GM20000 (cell line): ENCODE measurements around the gene ASTL.

Source experiments
- DNase-seq: peaks from one replicate; pipeline ENCODE4 v3.0.0; 2012; ENCODE audit warnings: low spot score
- TF ChIP-seq, protein P1 (sequence below): IDR thresholded peaks from 2 replicates; pipeline ENCODE4 v1.5.1; 2012; ENCODE audit warnings: mild to moderate bottlenecking, control low read depth; ENCODE audit errors: extremely low read depth, missing control alignments

The ASTL gene

GRCh38 chr2:96147593-96148201 is 9.4 kb upstream of the ASTL start:
- TF ChIP-seq, protein P1, sequence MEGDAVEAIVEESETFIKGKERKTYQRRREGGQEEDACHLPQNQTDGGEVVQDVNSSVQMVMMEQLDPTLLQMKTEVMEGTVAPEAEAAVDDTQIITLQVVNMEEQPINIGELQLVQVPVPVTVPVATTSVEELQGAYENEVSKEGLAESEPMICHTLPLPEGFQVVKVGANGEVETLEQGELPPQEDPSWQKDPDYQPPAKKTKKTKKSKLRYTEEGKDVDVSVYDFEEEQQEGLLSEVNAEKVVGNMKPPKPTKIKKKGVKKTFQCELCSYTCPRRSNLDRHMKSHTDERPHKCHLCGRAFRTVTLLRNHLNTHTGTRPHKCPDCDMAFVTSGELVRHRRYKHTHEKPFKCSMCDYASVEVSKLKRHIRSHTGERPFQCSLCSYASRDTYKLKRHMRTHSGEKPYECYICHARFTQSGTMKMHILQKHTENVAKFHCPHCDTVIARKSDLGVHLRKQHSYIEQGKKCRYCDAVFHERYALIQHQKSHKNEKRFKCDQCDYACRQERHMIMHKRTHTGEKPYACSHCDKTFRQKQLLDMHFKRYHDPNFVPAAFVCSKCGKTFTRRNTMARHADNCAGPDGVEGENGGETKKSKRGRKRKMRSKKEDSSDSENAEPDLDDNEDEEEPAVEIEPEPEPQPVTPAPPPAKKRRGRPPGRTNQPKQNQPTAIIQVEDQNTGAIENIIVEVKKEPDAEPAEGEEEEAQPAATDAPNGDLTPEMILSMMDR: no peak
- DNase-seq: no peak

DNA sequence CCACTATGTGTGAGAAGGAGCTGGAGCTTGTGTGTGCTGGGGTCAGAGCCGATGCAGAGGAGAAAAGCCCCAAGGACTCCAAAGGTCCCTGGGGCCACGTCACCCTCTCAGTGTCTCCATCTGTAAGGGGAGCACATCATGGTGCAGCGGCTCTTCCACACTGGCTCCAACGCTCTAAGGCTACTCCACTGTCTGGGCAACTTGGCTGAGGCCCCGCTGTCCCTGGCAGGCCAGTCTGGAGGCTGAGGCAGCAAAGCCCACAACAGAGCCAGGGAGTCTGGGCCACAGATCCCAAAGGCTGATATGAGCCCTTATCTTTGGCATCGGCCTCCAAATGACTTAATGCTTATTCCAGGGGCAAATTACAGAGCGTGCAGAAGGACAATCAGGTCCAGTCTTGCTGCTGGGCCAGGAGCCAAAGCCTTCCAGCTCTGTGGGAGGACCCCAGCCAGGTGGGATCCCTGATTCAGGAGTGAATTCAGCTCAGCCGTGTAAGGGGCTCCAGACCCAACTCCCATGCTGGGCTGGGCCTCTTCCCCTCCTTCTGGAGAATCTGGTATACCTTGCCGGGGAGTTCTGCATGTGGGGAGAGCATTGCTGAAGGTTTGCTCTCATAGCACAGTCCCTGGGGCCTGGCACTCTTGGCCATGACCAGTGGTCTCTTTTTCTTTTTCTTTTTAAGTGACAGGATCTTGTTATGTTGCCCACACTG is 8.7 kb upstream of the ASTL start:
- no peak for DNase-seq
- TF ChIP-seq, protein P1: no peak

GRCh38 chr2:96146153-96146880 is 8.0 kb upstream of the ASTL start:
- peak; percentile 86 for DNase-seq
- TF ChIP-seq, protein P1: no peak

GRCh38 chr2:96145848-96146152 is 7.5 kb upstream of the ASTL start:
- TF ChIP-seq, protein P1: no peak
- DNase-seq: no peak

- peak; percentile 98 for DNase-seq
These were observed 6.9 kb upstream of the ASTL start, which contains the start of gene DUSP2 for GRCh38 chr2:96145036-96145847. TSS of gene DUSP2 (minus strand) at chr2:96145440. CDS start at chr2:96145354, 86 bp downstream.

GRCh38 chr2:96144481-96145035 is 6.3 kb upstream of the ASTL start:
- TF ChIP-seq, protein P1: no peak
- DNase-seq: peak; percentile 29

More at GRCh38 chr2:96145036-96145847, 6.9 kb upstream of the ASTL start, which contains the start of gene DUSP2:
- TF ChIP-seq, protein P1: no peak
